ENCODE results near the gene PLD5.

Gene PLD5

DNA sequence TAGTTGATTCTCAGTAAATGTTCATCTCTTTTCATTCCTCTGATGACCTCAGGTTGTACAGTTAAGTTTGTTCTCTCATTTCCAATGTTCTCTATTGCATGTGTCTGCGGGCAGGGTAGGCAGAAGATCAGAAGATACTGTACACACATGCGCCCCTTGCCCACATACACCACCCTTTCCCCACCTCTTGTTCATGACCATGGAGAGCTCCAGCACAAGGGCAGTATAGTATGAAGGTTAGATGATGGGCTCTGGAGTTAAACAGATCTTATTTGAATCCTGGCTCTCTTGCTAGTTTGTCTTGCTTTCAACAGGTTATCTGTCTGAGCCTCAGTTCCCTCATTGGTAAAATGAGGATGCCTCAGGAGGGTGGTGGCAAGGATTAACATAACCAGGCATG is 17.8 kb upstream of the PLD5 start:
- no peak for DNase-seq (ENCODE audit: extremely low read depth, insufficient read length)
- Histone ChIP-seq H3K27me3 (replicated peaks; ENCODE audit: control insufficient read depth, insufficient read depth, low read length) (no peaks in the 10 kb centered on the region), H3K4me3 (replicated peaks; ENCODE audit: low read depth, low read length) (no peak overlapping the region), H3K36me3 (ENCODE audit: control insufficient read depth, insufficient read depth, low read length) (no peaks in the 10 kb centered on the region)
- TF ChIP-seq CTCF (IDR thresholded peaks at IDR 0.05; ENCODE audit: insufficient read depth, low read length, poor library complexity, severe bottlenecking) = no peak

GRCh38 chr1:242535986-242536385 is 11.5 kb upstream of the PLD5 start:
- DNase-seq (ENCODE audit: extremely low read depth, insufficient read length) = no peak
- no peak overlapping the region for H3K4me3 ChIP-seq (replicated peaks; ENCODE audit: low read depth, low read length)
- H3K27me3 ChIP-seq (replicated peaks; ENCODE audit: control insufficient read depth, insufficient read depth, low read length) = no peaks in the 10 kb centered on the region
- H3K36me3 ChIP-seq (ENCODE audit: control insufficient read depth, insufficient read depth, low read length) = no peaks in the 10 kb centered on the region
- TF ChIP-seq CTCF (IDR thresholded peaks at IDR 0.05; ENCODE audit: insufficient read depth, low read length, poor library complexity, severe bottlenecking) = no peak

GRCh38 chr1:242534753-242535152 is 10.3 kb upstream of the PLD5 start:
- TF ChIP-seq CTCF (IDR thresholded peaks at IDR 0.05; ENCODE audit: insufficient read depth, low read length, poor library complexity, severe bottlenecking) = no peak
- Histone ChIP-seq H3K27me3 (replicated peaks; ENCODE audit: control insufficient read depth, insufficient read depth, low read length) (no peaks in the 10 kb centered on the region), H3K36me3 (ENCODE audit: control insufficient read depth, insufficient read depth, low read length) (no peaks in the 10 kb centered on the region), H3K4me3 (replicated peaks; ENCODE audit: low read depth, low read length) (no peak overlapping the region)
- DNase-seq (ENCODE audit: extremely low read depth, insufficient read length) = no peak

GRCh38 chr1:242530761-242531160 is 6.3 kb upstream of the PLD5 start:
- Histone ChIP-seq H3K36me3 (ENCODE audit: control insufficient read depth, insufficient read depth, low read length) (no peaks in the 10 kb centered on the region), H3K4me3 (replicated peaks; ENCODE audit: low read depth, low read length) (no peak overlapping the region), H3K27me3 (replicated peaks; ENCODE audit: control insufficient read depth, insufficient read depth, low read length) (no peaks in the 10 kb centered on the region)
- no peak for TF ChIP-seq CTCF (IDR thresholded peaks at IDR 0.05; ENCODE audit: insufficient read depth, low read length, poor library complexity, severe bottlenecking)
- DNase-seq (ENCODE audit: extremely low read depth, insufficient read length) = no peak

DNA sequence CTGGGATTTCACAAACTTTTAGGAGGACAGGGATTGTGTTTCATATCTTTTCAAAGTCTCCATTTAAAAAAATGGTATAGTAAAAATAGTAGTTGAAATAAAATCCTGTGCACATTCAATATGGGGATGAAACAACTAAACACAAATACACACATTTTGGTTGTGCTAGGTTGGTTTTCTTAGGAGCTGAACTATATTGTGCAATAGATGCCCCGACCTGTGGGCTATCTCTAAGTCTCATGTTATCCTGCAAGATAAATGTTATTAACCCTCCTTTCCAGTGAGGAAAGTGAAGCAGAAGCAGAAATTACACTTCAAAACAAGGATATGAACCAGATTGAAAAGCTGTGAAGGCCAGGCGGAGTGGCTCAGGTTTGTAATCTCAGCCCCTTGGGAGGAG is 1.3 kb upstream of the PLD5 start:
- H3K36me3 ChIP-seq (ENCODE audit: control insufficient read depth, insufficient read depth, low read length) = no peaks in the 10 kb centered on the region
- no peak for TF ChIP-seq CTCF (IDR thresholded peaks at IDR 0.05; ENCODE audit: insufficient read depth, low read length, poor library complexity, severe bottlenecking)
- no peak overlapping the region for H3K4me3 ChIP-seq (replicated peaks; ENCODE audit: low read depth, low read length)
- peaks cover 2% of the 10 kb centered on the region for H3K27me3 ChIP-seq (replicated peaks; ENCODE audit: control insufficient read depth, insufficient read depth, low read length)
- no peak for DNase-seq (ENCODE audit: extremely low read depth, insufficient read length)

DNA sequence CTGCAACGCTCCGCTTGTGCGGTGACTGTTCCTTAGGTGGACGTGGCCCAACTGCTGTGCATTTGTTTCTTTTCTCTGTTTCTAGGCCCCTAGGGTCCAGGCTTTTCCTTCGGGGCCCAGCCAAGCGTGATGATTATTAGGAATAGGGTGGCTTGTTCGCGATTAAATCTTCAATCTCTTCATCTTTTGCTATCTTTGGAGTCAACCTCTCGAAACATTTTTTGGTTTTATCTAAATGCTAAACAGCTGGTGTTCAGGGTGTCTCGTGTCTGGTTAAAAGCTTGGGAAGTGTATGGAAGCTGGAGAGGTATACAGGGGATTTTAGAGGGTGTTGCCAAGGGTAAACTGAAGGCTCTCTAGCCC is 844 bp upstream of the PLD5 start:
- Histone ChIP-seq H3K4me3 (replicated peaks; ENCODE audit: low read depth, low read length) (no peak overlapping the region), H3K36me3 (ENCODE audit: control insufficient read depth, insufficient read depth, low read length) (no peaks in the 10 kb centered on the region), H3K27me3 (replicated peaks; ENCODE audit: control insufficient read depth, insufficient read depth, low read length) (peaks cover 2% of the 10 kb centered on the region)
- no peak for DNase-seq (ENCODE audit: extremely low read depth, insufficient read length)
- no peak for TF ChIP-seq CTCF (IDR thresholded peaks at IDR 0.05; ENCODE audit: insufficient read depth, low read length, poor library complexity, severe bottlenecking)

All from GM06990 (cell line).